AG04450 (cell line): ENCODE measurements around the gene DRC7. TPM values are rescaled to one million over a fixed set of nuclear protein-coding genes. Genes with fewer than 3 reads are reported as not detected.

Experiments
- CTCF ChIA-PET: fragments of 300-600, 350-600 bp; formaldehyde crosslinking; extraction: SDS; loops from one replicate; lab custom pipeline; 2022; ENCODE audit warnings: antibody characterized with exemption, inconsistent platforms; lab: Charles Lee
- POLR2A ChIA-PET: fragments of 350-600 bp; formaldehyde crosslinking; extraction: SDS; loops from one replicate; lab custom pipeline; 2021; ENCODE audit warnings: antibody characterized with exemption, inconsistent platforms; lab: Yijun Ruan, JAX
- DNase-seq: peaks from one replicate; pipeline ENCODE4 v3.0.0-alpha.2; 2011; ENCODE audit warnings: low read depth, low spot score
- H3K27ac ChIP-seq: one replicate; pipeline ENCODE4 v1.5.1; 2012; ENCODE audit warnings: low read depth, low read length, control low read depth
- H3K27me3 ChIP-seq: one replicate; pipeline ENCODE4 v1.6.0; 2012; ENCODE audit warnings: low read length; ENCODE audit not compliant: control insufficient read depth, insufficient read depth
- H3K4me3 ChIP-seq: 2 replicates; pipeline ENCODE4 v1.5.1; 2011; ENCODE audit warnings: mild to moderate bottlenecking, low read depth, low read length, control low read depth
- H3K9me3 ChIP-seq: 2 replicates; pipeline ENCODE4 v1.5.1; 2012; ENCODE audit warnings: low read length; ENCODE audit not compliant: control insufficient read depth, insufficient read depth
- CTCF ChIP-seq: IDR thresholded peaks from 2 replicates; pipeline ENCODE4 v1.5.1; 2011; ENCODE audit warnings: low read depth, low read length, control low read depth, inconsistent platforms
- polyA plus RNA-seq: library from polyadenylated mRNA; depleted of rRNA; stranded (reverse); fragments of >200 nt; gene quantifications from 2 replicates; pipeline ENCODE4 v1.2.3, GENCODE V29; 2011

Gene DRC7
- polyA plus RNA-seq, 1 experiment, result not detected

DNA sequence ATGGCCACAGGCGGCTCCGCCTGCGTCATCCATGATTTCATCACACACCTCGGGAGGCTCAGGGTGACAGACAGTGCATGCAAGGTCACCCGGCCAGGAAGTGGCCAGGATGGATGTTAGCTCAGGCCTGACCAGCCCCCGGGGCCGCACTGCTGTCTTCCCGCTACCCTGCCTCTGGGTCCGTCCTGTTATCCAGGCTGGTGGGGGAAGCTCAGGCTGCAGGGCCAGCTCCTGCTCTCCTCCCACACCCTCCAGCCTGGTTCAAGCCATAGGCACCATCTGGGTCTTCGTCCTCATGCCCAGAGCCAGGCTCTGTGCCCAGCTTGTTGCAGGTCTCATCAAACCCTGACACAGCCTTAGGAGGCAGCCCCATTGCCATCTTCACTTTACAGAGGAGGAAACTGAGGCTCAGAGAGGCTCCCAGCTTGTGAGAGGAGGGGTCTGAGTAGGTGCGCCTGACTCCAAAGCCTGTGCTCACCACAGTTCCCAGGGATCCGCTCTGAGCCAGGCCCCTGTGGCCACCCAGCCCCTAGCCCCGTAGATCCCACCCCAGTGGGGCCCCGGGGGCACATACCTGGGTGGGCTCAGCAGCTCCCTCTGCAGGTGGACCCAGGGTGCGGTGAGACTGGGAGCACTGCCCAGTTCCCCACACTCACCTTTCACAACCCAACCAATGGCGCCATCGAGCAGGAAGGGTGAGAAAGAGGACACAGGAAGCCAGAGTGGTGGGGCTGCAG, 26.9 kb upstream of the DRC7 start:
- Histone ChIP-seq H3K27ac (no peak overlapping the region), H3K27me3 (peaks cover 23% of the 10 kb centered on the region), H3K4me3 (no peak overlapping the region), H3K9me3 (no peaks in the 10 kb centered on the region)
- no peak for DNase-seq
- no peak for TF ChIP-seq CTCF
- ChIA-PET CTCF (no interaction called here), POLR2A (no interaction called here)

DNA sequence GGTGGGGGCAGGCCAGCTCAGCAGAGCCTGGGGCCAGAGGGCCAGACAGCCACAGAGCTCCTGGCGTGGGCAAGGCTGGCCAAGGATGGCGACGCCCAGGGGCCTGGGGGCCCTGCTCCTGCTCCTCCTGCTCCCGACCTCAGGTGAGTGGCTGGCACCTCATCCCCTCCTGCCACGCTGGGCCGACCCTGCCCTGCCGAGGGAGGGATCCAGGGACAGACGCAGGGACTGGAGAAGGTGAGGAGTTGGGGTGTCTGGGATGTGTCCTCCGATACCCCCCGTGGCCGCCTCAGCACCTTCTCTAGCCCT, 26.4 kb upstream of the DRC7 start, which contains the start of gene ADGRG3:
Gene ADGRG3 (plus strand): TSS at position 44 of the 309 bp plus-strand sequence. CDS start 42 bp downstream, at position 86.
- no peaks in the 10 kb centered on the region for H3K9me3 ChIP-seq
- H3K27ac ChIP-seq, result no peak within 1 kb of the TSS
- no peak within 1 kb of the TSS for H3K4me3 ChIP-seq
- DNase-seq, result no peak
- TF ChIP-seq CTCF, result no peak
- CTCF ChIA-PET, result no interaction called here
- peaks cover 28% of the 10 kb centered on the region for H3K27me3 ChIP-seq
- POLR2A ChIA-PET, result no interaction called here

GRCh38 chr16:57668630-57669475, 25.8 kb upstream of the DRC7 start:
- H3K27ac ChIP-seq, result no peak overlapping the region
- CTCF ChIA-PET, result no interaction called here
- peaks cover 34% of the 10 kb centered on the region for H3K27me3 ChIP-seq
- H3K4me3 ChIP-seq, result no peak overlapping the region
- H3K9me3 ChIP-seq, result no peaks in the 10 kb centered on the region
- POLR2A ChIA-PET, result no interaction called here
- no peak for TF ChIP-seq CTCF
- DNase-seq, result no peak

GRCh38 chr16:57669476-57670162, 25.0 kb upstream of the DRC7 start:
- Histone ChIP-seq H3K27ac (no peak overlapping the region), H3K4me3 (no peak overlapping the region), H3K27me3 (peaks cover 41% of the 10 kb centered on the region), H3K9me3 (no peaks in the 10 kb centered on the region)
- POLR2A ChIA-PET, result no interaction called here
- no peak for DNase-seq
- TF ChIP-seq CTCF, result no peak
- CTCF ChIA-PET, result no interaction called here
